GM19043 (cell line): Measurements from ENCODE around the gene SPP1.
A peak's percentile ranks its signal among the peaks of the same experiment; 100 is the strongest.
"Not testable (repeated sequence)": the region's sequence is repeated elsewhere in the genome, so short reads cannot be mapped to it uniquely, and the experiment has no call there.

Experiments
- ATAC-seq: cut with Tn5 transposase; IDR thresholded peaks from one replicate; pipeline ENCODE4 v1.9.1; 2021; ENCODE audit warnings: low read depth; ENCODE audit not compliant: unreplicated experiment

Gene SPP1

DNA sequence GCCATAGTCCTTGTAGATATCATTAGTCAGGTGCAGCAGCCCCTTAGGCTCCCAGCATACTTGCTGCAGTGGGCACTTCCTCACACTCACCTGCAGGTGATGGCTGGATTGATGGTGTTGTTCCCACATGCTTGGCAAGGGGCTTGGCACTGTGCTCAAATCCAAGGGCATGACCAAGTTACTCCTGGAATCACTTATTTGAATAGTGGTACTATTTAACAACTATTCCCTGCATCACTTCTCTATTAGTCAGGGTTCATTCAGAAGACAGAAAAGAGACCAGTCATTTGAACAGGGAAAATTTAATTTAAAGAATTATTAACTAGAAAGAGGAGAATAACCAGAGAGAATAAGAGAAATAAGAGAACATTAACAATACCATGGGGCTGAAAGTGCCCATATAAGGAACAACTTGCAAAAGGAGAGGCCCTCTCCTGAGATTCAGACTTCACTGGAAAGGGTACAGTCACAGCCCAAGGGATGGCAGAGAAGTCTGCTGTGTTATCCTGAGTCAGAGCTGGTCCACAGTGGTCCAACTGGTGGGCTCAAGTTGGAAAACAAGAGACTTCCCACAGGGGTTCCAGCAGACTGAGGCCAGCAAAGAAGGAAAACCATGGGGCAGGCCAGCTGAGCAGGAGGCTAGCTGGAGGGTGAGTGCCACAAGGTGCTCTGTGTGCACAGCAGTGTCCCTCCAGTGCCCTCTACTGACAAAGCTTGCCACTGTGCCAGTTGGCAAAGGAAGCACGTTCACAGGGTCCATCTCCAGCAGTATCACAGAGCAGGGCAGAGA lies 9.8 kb downstream of the SPP1 start:
- peak; percentile 87 for ATAC-seq

DNA sequence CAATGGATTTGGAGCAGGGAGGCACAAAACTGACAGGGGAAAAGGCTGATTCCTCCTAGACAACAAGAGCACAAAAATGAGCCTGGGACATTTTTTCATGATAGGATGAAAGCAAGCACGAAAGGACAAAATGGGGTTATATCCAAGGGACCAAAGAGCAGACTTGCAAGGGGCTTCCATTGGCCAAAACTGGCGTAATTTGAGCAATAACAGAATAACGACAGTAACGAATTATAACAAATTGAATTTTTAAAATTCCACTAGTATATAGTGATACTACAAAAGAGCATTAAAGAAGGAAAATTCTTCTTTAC lies 10.3 kb downstream of the SPP1 start:
- no peak for ATAC-seq

DNA sequence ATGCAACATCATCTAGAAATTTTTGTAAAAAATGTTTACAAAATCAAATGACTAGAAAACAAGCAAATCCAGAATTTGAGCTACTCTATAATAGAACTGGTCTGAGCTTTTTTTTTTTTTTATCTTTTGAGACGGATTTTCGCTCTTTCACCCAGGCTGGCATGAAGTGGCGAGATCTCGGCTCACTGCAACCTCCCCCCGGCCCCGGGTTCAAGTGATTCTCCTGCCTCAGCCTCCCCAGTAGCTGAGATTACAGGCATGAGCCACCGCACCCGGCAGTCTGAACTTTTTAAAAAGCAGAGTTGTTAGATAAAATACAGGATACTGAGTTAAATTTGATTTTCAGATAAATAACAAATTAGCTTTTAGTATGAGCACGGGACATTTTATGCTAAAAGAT lies 11.0 kb downstream of the SPP1 start:
- ATAC-seq: no peak

DNA sequence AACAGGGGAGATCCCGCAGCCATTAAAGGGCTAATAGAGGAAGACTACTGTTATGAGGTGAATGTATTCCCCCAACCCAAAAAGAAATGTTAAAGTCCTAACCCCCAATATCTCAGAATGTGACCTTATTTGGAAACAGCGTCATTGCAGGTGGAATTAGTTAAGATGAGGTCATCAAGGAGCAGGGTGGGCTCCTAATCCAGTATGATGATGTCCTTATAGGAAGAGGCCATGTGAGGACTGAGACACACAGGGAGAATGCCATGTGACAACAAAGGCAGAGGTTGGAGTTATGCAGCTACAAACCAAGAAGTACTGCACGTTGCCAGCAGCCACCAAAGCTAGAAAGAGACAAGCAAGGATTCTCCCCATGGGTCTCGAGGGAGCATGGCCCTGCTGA lies 14.3 kb downstream of the SPP1 start:
- ATAC-seq: no peak

DNA sequence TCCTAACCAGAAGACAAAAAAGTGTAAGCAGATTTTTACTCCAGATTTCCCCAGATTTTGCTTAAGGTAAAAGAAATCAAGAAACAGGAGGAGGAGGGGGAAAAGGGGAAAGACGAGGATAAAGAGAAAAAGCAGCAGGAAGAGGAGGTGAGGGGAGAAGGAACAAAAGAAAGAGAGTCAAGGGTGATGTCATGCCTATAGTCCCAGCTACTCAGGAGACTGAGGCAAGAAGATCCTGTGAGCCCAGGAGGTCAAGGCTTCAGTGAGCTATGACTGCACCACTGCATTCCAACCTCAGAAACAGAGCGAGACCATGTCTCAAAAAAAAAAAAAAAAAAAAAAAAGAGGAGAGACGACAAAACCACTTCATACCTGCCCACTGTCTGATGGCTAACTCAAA lies 19.9 kb downstream of the SPP1 start:
- no peak for ATAC-seq

DNA sequence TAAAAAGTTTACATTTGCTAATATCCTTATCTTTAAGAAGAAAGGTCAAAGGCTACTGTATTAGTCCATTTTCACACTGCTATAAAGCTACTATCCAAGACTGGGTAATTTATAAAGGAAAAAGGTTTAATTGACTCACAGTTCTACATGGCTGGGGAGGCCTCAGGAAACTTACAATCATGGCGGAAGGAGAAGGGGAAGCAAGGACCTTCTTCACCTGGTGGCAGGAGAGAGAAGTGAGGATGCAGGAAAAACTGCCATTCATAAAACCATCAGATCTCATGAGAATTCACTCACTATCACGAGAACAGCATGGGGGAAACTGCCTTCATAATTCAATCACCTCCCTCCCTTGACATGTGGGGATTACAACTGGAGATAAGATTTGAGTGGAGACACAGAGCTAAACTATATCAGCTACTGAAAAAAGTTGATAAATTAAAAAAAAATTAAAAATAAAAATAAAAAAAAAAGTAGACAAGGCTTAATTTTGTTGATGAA lies 23.7 kb downstream of the SPP1 start:
- ATAC-seq: not testable (repeated sequence)

DNA sequence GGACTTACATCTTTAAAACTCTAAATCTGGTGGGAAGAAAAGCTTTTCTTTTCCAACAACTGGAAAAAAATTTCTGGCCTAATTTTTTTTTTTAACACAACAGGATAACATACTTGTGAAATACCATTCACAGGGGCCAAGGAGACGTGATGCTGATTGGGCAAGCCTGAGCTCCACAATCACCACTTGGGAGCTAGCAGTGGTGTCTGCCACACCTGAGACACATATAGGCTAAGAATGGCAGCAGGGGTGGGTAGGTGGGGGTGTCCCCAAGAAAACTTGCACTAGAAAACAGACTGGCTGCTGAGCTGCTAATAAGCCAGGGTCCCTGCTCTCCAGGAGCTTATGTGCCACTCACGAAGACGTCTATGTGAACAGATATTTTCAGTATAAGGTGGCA lies 26.4 kb downstream of the SPP1 start:
- no peak for ATAC-seq

DNA sequence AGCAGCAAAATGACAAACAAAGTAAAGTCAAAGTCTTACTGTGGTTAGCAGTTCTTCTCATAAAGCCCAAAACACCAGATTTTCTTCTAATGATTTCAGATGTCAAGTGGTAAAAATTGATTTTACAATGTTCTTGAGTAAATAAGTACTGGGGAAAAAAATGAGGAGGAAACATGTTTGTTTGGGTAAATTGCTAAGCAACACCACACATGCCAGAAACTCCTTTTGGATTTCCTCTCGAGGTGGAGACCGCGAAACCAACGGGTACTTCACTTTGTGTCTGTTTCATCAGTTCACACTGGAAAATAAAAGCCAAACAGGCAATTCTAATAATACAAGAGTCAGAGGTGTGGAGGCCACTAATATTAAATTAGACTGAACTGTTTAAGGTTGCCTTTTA lies 27.3 kb downstream of the SPP1 start:
- no peak for ATAC-seq

DNA sequence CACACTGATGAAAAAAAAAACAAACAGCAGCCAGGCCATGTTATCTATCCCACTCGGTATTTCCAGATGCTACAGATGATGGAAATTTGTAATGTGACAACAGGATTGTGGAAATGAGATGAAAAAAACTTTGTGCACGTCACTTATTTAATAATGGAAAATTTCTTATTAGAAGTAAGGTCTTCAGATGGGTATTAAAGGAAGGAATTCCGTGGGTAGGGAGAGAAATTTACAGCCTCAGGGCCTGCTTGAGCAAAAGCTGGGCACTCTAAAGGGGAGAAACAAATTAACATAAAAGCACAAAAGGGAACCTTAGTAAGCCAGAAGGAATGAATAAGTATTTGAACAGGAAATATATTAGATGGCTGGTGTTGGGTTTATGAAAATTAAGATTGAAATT lies 27.7 kb downstream of the SPP1 start:
- no peak for ATAC-seq

DNA sequence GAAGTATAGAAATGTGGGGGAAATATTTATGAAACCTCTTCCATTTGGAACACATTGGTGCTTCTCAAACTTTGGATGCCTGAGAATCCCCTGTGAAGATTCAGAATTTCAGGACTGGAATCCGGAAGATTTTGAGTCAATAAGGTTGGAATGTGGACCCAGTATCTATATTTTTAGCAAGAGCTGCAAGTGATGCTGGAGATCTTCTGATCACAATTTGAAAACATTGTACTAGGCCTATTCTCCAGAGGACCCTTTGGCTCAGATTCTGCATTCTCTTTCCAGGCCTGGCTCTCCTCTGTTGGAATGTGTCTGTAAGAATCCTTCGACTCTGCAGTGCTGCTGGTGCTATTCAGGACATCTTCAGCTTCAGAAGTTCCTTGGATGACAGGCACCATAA lies 29.6 kb downstream of the SPP1 start:
- no peak for ATAC-seq

DNA sequence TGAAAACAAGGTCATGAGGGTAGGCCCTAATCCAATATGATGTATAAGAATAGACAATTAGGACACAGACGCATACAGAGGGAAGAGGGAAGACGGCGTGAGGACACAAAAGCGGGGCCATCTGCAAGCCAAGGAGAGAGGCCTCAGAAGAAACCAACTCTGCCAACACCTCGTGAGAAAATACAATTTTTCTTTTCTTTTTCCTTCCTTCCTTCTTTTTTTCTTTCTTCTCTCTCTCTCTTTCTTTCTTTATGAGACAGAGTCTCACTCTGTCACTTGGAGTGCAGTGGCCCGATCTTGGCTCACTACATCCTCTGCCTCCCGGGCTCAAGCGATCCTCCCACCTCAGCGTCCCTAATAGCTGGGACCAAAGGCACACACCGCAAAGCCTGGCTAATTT lies 30.4 kb downstream of the SPP1 start:
- no peak for ATAC-seq

DNA sequence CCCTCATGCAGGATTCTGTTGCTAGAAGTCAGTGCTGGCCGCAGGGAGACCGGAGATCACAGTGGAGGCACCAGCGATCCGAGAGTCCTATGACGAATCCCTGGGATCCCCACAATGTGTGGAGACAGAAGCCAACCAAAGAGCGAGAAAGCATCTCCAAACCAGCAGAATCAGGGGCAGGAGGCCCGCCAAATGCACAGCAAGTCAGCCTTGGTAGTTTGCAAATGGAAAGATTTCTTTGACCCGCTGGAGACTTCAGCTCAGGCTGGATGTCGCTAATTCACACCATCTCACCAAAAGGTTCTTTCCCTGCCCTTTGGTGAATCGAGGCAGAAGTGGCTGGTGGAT lies 31.4 kb downstream of the SPP1 start:
- no peak for ATAC-seq

DNA sequence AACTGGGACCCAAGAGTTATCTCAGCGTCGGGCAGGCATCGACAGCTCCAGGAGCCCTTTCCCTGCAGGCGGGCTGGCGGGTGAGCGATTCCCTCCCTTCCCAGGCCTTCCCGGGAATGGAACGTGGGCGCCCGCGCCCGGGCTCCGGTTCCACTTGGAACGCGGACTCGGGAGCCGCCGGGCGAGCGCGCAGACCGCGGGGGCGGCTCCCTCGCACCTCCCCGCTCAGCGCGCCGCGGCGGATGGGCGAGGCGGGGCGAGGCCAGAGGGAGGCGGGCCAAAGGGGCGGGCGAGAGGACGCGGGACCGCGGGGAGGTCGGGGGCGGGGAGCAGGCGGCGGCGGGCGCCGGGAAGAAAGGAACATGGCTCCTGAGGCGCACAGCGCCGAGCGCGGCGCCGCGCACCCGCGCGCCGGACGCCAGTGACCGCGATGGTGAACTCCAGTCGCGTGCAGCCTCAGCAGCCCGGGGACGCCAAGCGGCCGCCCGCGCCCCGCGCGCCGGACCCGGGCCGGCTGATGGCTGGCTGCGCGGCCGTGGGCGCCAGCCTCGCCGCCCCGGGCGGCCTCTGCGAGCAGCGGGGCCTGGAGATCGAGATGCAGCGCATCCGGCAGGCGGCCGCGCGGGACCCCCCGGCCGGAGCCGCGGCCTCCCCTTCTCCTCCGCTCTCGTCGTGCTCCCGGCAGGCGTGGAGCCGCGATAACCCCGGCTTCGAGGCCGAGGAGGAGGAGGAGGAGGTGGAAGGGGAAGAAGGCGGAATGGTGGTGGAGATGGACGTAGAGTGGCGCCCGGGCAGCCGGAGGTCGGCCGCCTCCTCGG lies 32.0 kb downstream of the SPP1 start, which contains the start of gene PKD2:
TSS of gene PKD2 (plus strand) at position 332 of the 818 bp plus-strand sequence. CDS start at position 431, 99 bp downstream.
- ATAC-seq: peak; percentile 76

DNA sequence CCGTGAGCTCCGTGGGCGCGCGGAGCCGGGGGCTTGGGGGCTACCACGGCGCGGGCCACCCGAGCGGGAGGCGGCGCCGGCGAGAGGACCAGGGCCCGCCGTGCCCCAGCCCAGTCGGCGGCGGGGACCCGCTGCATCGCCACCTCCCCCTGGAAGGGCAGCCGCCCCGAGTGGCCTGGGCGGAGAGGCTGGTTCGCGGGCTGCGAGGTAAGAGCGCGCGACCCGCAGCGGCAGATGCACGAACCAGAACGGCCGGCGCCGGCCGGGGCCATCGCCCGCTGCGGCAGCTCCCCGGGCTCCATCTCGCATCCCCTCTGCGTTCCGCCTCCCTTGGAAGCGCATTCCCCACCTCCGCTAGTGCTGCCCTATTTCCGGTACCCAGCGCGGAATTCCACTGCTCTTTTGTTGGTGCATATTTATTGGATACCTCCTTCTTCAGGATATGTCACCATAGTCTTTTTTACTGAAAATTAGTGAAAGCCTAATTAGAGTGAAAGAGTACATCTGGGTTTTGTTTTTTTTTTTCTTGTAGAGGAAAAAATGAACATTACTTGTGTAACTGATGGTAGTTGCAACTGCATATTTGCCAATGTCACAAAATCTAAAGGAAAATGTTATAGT lies 32.7 kb downstream of the SPP1 start:
- peak; percentile 24 for ATAC-seq

DNA sequence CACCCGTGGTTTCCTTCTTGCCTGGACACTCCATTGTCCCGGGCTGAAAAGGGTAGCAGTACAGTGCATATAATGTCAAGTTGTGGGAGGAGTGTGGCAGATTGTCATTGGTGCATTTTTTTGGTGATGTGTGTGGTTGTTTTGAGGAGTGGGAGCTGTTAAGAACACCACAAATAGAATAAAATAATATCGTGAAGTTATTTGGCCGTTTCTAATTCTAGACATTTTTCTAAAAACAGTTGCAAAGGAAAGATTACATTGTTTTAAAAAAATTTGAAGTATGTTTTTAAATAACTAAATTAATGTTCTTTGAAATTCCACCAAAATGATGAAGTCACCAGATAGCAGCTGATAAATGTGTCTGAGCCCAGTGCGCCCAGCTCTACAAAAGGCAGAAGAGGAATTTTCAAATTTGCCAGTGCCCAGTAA lies 33.2 kb downstream of the SPP1 start:
- no peak for ATAC-seq

DNA sequence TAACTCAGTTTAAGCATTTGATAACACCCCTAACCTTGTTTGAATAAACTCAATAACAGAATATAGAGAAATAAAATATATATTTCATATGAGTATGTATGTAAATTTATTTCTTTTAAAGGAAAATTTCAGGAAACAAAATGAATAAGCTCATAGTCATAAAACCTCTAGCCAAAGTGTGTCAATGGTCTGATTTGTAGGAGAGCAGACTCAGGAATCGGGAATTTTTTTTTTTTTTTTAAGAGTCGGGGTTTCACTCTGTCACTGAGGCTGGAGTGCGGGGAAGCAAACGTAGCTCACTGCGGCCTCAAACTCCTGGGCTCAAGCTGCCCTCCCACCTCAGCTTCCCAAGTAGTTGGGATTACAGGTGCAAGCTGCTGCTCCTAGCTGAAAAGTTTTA lies 34.4 kb downstream of the SPP1 start:
- ATAC-seq: no peak

DNA sequence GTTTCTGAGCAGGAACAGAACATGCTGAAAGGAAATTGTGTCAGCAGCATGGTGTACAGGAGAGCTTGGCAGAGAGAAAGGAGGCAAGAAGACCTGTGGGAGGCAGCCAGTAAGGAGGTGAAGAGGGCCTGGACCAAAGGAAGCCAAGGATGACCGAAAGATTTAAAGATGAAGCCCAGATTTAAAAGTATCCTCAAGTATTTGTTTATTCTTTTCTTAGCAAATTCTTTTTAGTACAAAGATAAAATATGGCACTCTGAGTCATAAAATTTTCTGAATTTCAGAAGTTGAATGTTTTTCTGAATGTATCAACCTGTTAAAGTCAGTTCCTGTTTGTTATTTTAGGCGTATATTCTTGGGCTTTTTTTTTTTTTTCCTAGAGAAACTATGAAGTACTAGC lies 35.5 kb downstream of the SPP1 start:
- no peak for ATAC-seq

DNA sequence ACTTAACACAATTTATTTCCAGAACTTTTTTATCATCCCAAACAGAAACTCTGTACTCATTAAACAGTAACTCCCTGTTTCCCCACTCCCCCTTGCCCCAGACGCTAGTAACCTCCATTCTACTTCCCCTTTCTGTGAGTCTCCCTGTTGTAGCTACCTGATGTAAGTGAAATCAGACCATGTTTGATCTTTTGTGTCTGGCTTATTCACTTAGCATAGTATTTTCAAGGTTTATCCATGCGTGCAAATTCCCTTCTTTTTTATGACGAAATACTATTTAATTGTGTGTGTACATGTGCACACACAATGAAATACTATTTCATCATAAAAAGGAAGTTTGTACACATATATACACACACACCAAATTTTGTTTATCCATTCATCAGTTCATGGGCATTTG lies 37.1 kb downstream of the SPP1 start:
- peak; percentile 47 for ATAC-seq

DNA sequence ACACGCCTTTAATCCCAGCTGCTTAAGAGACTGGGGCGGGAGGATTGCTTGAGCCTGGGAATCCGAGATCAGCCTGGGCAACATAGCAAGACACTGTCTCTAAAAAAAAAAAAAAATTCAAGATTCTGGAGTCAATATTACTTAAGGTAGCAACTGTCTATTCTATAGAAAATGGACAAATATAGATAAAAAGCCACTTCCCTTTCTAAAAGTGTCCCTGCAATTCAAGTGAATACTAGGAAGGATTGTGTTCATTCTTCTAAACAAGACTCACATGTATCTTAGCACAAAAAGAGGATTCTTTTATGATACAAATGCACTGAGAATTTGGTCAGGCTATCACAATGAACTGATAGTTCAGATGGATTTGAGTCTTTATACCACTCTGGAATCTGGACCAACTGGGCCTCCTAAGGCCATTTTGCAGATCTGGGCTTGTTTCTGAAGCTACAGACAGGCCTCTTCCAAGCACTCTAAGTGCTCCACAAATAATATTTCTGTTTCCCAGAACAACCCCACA lies 38.9 kb downstream of the SPP1 start:
- ATAC-seq: no peak

DNA sequence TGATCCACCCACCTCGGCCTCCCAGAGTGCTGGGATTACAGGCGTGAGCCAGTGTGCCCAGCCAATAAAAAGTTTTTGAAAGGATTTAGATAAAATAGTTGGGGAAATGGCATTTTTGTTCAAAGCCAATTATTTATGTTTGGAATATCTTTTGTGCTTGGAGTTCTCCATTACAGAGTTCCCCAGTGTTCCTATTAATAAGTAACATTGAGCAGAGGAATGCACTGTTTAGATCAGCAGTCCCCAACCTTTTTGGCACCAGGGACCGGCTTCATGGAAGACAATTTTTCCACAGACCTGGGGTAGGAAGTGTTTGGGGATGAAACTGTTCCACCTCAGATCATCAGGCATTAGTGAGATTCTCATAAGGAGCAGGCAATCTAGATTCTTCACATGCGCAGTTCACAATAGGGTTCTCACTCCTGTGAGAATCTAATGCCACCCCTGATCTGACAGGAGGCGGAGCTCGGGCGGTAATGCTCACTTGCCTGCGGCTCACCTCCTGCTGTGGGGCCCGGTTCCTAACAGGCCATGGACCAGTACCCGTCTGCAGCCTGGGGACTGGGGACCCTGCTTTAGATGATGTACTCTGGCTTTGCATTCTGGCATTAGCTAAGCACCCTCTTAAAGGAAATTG lies 40.3 kb downstream of the SPP1 start:
- ATAC-seq: no peak
